ENCODE data around the gene SCYL3.
A peak's percentile ranks its signal among the peaks of the same experiment; 100 is the strongest.
"Not testable (repeated sequence)": the region's sequence is repeated elsewhere in the genome, so short reads cannot be mapped to it uniquely, and the experiment has no call there.

SCYL3 gene

GRCh38 chr1:169867012-169867675, 26.6 kb downstream of the SCYL3 start:
- ATAC-seq: no peak
- H3K27ac Mint-ChIP-seq: peak overlapping the region; percentile 73
- H3K4me1 Mint-ChIP-seq: no peaks in the 10 kb centered on the region
- H3K36me3 Mint-ChIP-seq: peaks cover 78% of the 10 kb centered on the region
- no peaks in the 10 kb centered on the region for H3K27me3 Mint-ChIP-seq
- H3K4me3 Mint-ChIP-seq: no peak overlapping the region
- H3K9me3 Mint-ChIP-seq: no peaks in the 10 kb centered on the region

DNA sequence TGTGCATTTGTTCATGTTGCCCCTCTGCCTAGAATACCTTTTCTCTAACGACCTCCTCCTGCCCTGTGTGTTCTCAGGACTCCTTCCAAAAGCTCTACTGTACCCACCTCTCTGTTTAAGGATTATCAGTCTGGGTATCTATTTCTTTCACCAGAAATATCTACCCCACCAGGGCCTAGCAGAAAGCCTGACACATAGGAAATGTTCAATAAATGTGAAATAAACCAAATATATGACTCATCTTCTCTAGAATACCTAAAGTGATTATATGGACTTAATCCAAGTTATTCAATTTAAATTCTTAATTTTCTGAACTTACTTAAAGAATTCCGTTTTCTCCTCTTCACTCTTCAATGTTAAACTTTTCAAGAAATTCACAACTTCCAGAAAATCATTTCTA, 27.1 kb downstream of the SCYL3 start:
- H3K9me3 Mint-ChIP-seq: no peaks in the 10 kb centered on the region
- H3K27ac Mint-ChIP-seq: peak overlapping the region; percentile 73
- ATAC-seq: no peak
- H3K4me3 Mint-ChIP-seq: no peak overlapping the region
- H3K27me3 Mint-ChIP-seq: no peaks in the 10 kb centered on the region
- peaks cover 76% of the 10 kb centered on the region for H3K36me3 Mint-ChIP-seq
- no peaks in the 10 kb centered on the region for H3K4me1 Mint-ChIP-seq

DNA sequence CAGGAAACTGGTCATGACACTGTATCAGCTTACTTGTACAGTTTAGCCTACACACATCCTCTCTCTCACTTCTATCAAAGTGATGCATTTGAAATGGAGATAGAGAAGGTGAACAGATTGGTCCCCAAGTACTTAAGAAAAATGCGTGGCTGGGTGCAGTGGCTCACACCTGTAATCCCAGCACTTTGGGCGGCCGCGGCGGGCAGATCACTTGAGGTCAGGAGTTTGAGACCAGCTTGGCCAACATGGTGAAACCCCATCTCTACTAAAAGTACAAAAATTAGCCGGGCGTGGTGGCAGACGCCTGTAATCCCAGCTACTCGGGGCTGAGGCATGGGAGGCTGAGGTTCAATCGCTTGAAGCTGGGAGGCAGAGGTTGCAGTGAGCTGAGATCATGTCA, 29.2 kb downstream of the SCYL3 start:
- H3K27me3 Mint-ChIP-seq, H3K4me3 Mint-ChIP-seq, H3K9me3 Mint-ChIP-seq, H3K27ac Mint-ChIP-seq, ATAC-seq: not testable (repeated sequence)
- peaks cover 77% of the 10 kb centered on the region for H3K36me3 Mint-ChIP-seq
- peaks cover 10% of the 10 kb centered on the region for H3K4me1 Mint-ChIP-seq

DNA sequence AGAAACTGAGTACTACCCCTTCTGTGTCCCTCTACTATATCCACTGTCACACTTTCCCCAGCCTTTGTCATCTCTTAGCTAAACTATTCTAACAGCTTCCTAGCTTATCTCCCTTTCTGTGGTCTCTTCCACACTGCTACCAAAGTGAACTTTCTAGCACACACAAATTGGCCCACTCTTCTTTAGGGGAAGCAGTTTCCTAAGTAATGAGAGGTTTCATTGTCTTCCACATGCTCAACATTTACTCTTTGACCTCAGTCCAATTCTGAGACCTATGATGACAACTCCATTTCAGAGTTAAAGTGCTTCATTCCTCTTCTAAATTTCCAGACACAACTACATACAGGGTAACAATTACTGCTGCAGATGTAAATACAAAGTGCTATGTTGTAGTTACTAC, 32.9 kb downstream of the SCYL3 start:
- Mint-ChIP-seq H3K27ac (peak overlapping the region; percentile 5), H3K27me3 (no peaks in the 10 kb centered on the region), H3K9me3 (no peaks in the 10 kb centered on the region), H3K4me3 (no peak overlapping the region), H3K4me1 (peaks cover 11% of the 10 kb centered on the region), H3K36me3 (peaks cover 62% of the 10 kb centered on the region)
- no peak for ATAC-seq

- Mint-ChIP-seq H3K4me3 (no peak overlapping the region), H3K9me3 (no peaks in the 10 kb centered on the region), H3K27ac (peak overlapping the region; percentile 5), H3K4me1 (peaks cover 16% of the 10 kb centered on the region), H3K36me3 (peaks cover 62% of the 10 kb centered on the region), H3K27me3 (no peaks in the 10 kb centered on the region)
- ATAC-seq: peak; percentile 87
Observed at GRCh38 chr1:169860187-169860586, 33.5 kb downstream of the SCYL3 start.

DNA sequence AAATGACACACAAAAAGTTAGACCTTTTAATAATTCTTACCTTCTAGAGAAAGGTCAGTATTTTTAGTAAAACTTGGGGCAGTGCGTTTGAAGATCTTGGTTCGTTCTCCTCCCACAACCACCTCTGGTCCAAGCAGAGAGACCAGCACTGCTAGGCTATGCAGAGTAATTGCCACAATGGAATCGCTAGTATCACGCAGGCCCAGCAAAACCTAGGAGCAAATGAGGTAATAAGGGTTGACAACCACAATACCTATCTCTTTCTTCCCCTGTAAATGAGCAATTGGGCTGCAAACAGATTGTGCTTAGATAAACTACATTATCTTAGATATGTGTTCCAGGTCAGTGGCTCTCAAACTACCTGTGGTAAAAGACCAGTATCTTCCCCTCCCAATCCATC, 34.7 kb downstream of the SCYL3 start:
- no peaks in the 10 kb centered on the region for H3K27me3 Mint-ChIP-seq
- H3K4me1 Mint-ChIP-seq: peaks cover 16% of the 10 kb centered on the region
- H3K36me3 Mint-ChIP-seq: peaks cover 59% of the 10 kb centered on the region
- no peak overlapping the region for H3K4me3 Mint-ChIP-seq
- H3K27ac Mint-ChIP-seq: no peak overlapping the region
- no peaks in the 10 kb centered on the region for H3K9me3 Mint-ChIP-seq
- ATAC-seq: no peak

GRCh38 chr1:169858467-169858866, 35.2 kb downstream of the SCYL3 start:
- no peak for ATAC-seq
- Mint-ChIP-seq H3K27me3 (no peaks in the 10 kb centered on the region), H3K4me1 (peaks cover 17% of the 10 kb centered on the region), H3K9me3 (no peaks in the 10 kb centered on the region), H3K36me3 (peaks cover 59% of the 10 kb centered on the region), H3K27ac (no peak overlapping the region), H3K4me3 (no peak overlapping the region)

GRCh38 chr1:169853341-169853740, 40.4 kb downstream of the SCYL3 start:
- peaks cover 48% of the 10 kb centered on the region for H3K36me3 Mint-ChIP-seq
- no peak for ATAC-seq
- no peak overlapping the region for H3K4me3 Mint-ChIP-seq
- no peaks in the 10 kb centered on the region for H3K27me3 Mint-ChIP-seq
- H3K4me1 Mint-ChIP-seq: peaks cover 10% of the 10 kb centered on the region
- no peaks in the 10 kb centered on the region for H3K9me3 Mint-ChIP-seq
- peak overlapping the region; percentile 10 for H3K27ac Mint-ChIP-seq

DNA sequence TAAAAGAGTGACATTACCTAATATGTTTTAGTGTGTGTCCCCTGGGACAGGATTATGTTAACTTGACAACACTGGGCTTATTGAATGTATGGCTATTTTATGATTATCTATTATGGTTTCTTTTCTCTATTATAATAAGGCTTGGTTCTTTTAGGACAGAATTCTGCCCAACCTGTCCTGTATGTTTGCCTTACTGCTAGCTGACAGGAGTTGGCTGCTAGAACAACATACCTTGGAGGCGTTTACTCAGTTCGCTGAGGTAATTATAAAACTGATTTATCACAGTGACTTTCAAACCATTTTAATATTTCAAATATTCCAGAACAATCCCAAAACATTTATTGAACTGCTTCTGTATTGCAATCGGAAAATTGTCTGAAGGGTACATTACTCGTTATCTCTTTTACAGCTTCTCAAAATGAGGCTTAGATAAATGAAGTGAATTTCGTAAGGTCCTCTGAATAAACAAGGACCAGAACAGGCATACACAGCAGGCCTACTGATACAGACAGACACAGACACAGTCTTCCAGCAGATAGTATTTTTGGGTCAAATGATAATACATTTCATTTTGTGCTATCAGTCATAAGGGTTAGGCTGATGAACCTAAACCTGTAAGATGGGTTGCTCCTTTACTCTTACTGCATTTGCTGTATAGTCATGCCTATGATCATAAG, 44.2 kb downstream of the SCYL3 start:
- ATAC-seq: no peak
- Mint-ChIP-seq H3K4me3 (no peak overlapping the region), H3K4me1 (peaks cover 4% of the 10 kb centered on the region), H3K27ac (no peak overlapping the region), H3K27me3 (no peaks in the 10 kb centered on the region), H3K36me3 (peaks cover 60% of the 10 kb centered on the region), H3K9me3 (no peaks in the 10 kb centered on the region)

GRCh38 chr1:169848456-169848855, 45.2 kb downstream of the SCYL3 start:
- Mint-ChIP-seq H3K27me3 (no peaks in the 10 kb centered on the region), H3K27ac (no peak overlapping the region), H3K4me1 (peaks cover 2% of the 10 kb centered on the region), H3K9me3 (no peaks in the 10 kb centered on the region), H3K4me3 (no peak overlapping the region), H3K36me3 (peaks cover 62% of the 10 kb centered on the region)
- no peak for ATAC-seq

GRCh38 chr1:169844941-169845608, 48.6 kb downstream of the SCYL3 start:
- no peak overlapping the region for H3K4me3 Mint-ChIP-seq
- no peak for ATAC-seq
- no peaks in the 10 kb centered on the region for H3K27me3 Mint-ChIP-seq
- no peak overlapping the region for H3K27ac Mint-ChIP-seq
- peaks cover 10% of the 10 kb centered on the region for H3K9me3 Mint-ChIP-seq
- no peaks in the 10 kb centered on the region for H3K4me1 Mint-ChIP-seq
- peaks cover 69% of the 10 kb centered on the region for H3K36me3 Mint-ChIP-seq

DNA sequence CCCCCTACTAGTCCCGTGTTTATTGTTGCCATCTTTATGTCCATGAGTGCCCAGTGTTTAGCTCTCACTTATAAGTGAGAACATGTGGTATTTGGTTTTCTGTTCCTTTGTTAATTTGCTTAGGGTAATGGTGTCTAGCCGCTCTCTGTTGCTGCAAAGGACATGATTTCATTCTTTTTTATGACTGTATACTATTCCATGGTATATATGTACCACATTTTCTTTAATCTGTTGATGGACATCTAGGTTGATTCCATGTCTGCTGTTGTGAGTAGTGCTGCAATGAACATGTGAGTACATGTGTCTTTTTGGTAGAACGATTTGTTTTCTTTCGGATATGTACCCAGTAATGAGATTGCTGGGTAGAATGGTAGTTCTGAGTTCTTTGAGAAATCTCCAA, 54.8 kb downstream of the SCYL3 start:
- peaks cover 24% of the 10 kb centered on the region for H3K9me3 Mint-ChIP-seq
- H3K27me3 Mint-ChIP-seq: no peaks in the 10 kb centered on the region
- peaks cover 7% of the 10 kb centered on the region for H3K4me1 Mint-ChIP-seq
- H3K36me3 Mint-ChIP-seq: peaks cover 64% of the 10 kb centered on the region
- no peak overlapping the region for H3K4me3 Mint-ChIP-seq
- no peak for ATAC-seq
- H3K27ac Mint-ChIP-seq: no peak overlapping the region

DNA sequence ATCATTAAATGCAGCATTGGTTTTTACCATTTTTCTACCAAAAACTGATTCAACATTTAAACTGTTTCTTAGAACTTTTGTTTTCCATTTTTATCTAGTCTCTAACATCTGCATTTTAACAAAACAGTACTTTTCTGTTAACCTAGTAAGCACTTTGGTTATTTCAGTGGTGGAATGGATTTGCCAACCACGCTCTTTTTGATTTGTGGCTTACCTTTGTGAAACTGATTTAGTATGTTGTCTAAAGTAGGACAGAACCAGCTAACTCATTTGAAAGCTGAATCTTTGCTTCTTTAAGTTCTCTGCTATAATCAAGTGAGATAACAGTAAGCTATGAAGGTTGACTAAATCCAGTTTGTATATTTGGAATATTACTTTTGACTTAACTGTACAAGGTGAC, 57.5 kb downstream of the SCYL3 start:
- peaks cover 57% of the 10 kb centered on the region for H3K36me3 Mint-ChIP-seq
- ATAC-seq: no peak
- peaks cover 7% of the 10 kb centered on the region for H3K4me1 Mint-ChIP-seq
- no peaks in the 10 kb centered on the region for H3K27me3 Mint-ChIP-seq
- peaks cover 21% of the 10 kb centered on the region for H3K9me3 Mint-ChIP-seq
- H3K27ac Mint-ChIP-seq: no peak overlapping the region
- no peak overlapping the region for H3K4me3 Mint-ChIP-seq

DNA sequence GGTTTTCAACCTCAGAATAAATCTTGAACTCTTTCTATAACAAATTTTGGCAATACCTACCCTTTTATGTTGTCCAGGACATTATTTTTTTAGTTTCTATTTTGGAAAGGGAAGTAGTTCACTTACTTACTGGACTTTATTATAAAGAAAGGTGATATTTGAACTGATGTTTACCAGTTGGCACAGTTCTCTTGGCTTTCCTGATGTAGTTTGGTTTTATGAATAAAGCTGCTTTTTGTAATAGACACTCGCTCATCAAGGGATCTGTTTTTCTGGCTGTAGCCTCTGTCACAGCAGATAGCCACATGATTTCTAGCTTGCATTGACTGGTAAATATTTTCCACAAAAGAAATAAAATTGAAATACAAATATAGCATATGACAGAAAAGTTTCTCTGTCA, 58.0 kb downstream of the SCYL3 start:
- no peak for ATAC-seq
- Mint-ChIP-seq H3K9me3 (peaks cover 16% of the 10 kb centered on the region), H3K27me3 (no peaks in the 10 kb centered on the region), H3K4me1 (peaks cover 7% of the 10 kb centered on the region), H3K27ac (no peak overlapping the region), H3K4me3 (no peak overlapping the region), H3K36me3 (peaks cover 57% of the 10 kb centered on the region)

DNA sequence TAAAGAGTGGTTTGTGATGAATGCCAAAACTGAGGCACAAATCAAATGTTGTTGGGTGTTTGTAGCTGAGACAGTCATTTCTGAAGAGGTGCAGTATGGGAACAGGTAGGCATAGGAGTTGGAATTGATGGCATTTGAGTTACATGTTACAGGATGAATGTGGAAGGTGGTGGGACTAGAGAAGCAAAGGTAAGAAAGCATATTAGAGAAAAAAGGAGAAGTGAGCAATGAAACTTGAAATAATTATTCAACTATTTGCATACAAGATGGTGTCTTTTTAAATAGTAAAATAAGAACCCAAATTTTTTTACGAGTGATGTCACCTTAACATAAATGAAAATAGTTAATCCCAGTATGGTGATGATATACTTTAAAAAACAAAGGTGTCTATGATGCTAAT, 58.8 kb downstream of the SCYL3 start:
- Mint-ChIP-seq H3K4me1 (peaks cover 7% of the 10 kb centered on the region), H3K36me3 (peaks cover 54% of the 10 kb centered on the region), H3K27ac (no peak overlapping the region), H3K27me3 (no peaks in the 10 kb centered on the region), H3K4me3 (no peak overlapping the region), H3K9me3 (peaks cover 12% of the 10 kb centered on the region)
- no peak for ATAC-seq

Measured in stimulated activated memory B cell treated with anti-CD40 and anti-IgM and Interleukin-4, amounts not matched to agents 10 μg/mL and 1 μg/mL and 100 μg/mL, for 72 hours (primary cell).